Sigmoid colon (tissue), 7 donors: ENCODE data around the gene SLC4A1AP. TPM values are rescaled to one million over a fixed set of nuclear protein-coding genes. Genes with fewer than 3 reads are reported as not detected.

ENCODE experiments used
- DNase-seq: peaks from one replicate; pipeline ENCODE4 v3.0.0-alpha.2; 2019
- H3K27ac ChIP-seq, 4 donors: fragments of 200-600 bp; sonication (generic); one replicate each; pipeline ENCODE4 v1.5.1; 2016 to 2019; ENCODE audit warnings: mild to moderate bottlenecking in 1 of 4
- H3K27me3 ChIP-seq, 3 donors: fragments of 200-600 bp; sonication (generic); one replicate each; pipeline ENCODE4 v1.5.1; 2019; ENCODE audit warnings: mild to moderate bottlenecking in 1 of 3
- H3K36me3 ChIP-seq, 4 donors: fragments of 200-600 bp; sonication (generic); one replicate each; pipeline ENCODE4 v1.5.1; 2016 to 2019
- H3K4me1 ChIP-seq, 4 donors: fragments of 200-600 bp; sonication (generic); one replicate each; pipeline ENCODE4 v1.5.1; 2017 to 2019
- H3K4me3 ChIP-seq, 4 donors: fragments of 200-600 bp; sonication (generic); one replicate each; pipeline ENCODE4 v1.5.1; 2017 to 2019; ENCODE audit warnings: mild to moderate bottlenecking in 2 of 4, moderate library complexity in 1 of 4
- H3K9me3 ChIP-seq, 4 donors: fragments of 200-600 bp in 3 of 4; sonication (generic) in 3 of 4; one replicate each; pipeline versions ENCODE4 v1.5.1 to v1.6.1; 2013 to 2019
- CTCF ChIP-seq, 4 experiments: fragments of 450-650 bp in 3 of 4; fragments of 200-600 bp in 1 of 4; IDR thresholded peaks; one replicate each; pipeline ENCODE4 v1.5.1; 2016 to 2019; ENCODE audit warnings: antibody characterized with exemption in 4 of 4, mild to moderate bottlenecking in 3 of 4, moderate library complexity in 2 of 4
- EP300 ChIP-seq, 4 donors: sonication (generic); formaldehyde crosslinking; IDR thresholded peaks; one replicate each; pipeline ENCODE4 v1.6.1; 2017; ENCODE audit warnings: antibody characterized with exemption in 4 of 4
- POLR2A ChIP-seq, 2 donors: fragments of 450-650 bp; IDR thresholded peaks; one replicate each; pipeline ENCODE4 v1.6.1; 2016; ENCODE audit warnings: antibody characterized with exemption in 2 of 2, mild to moderate bottlenecking in 2 of 2, moderate library complexity in 2 of 2
- POLR2AphosphoS5 ChIP-seq, 4 donors: sonication (generic); formaldehyde crosslinking; IDR thresholded peaks; one replicate each; pipeline ENCODE4 v1.6.1; 2017; ENCODE audit warnings: antibody characterized with exemption in 4 of 4
- WGBS, 2 donors: extraction: QIAGEN DNeasy Blood & Tissue Kit; methylation state at CpG; one replicate each; pipeline ENCODE4 v1.1.7; 2013; 5-methylcytosine and 5-hydroxymethylcytosine counted together
- intact Hi-C: fragments of 100-400 bp; cut with DNase I; formaldehyde crosslinking; loops from one replicate; pipeline ENCODE4 v1.15.1; 2023
- polyA plus RNA-seq, 3 donors: library from polyadenylated mRNA; stranded (reverse); fragments of 200-250 nt; gene quantifications; one replicate each; pipeline ENCODE4 v1.2.3, GENCODE V29; 2013
- total RNA-seq, 4 donors: library from RNA; depleted of rRNA; stranded (reverse); fragments of >200 nt; gene quantifications; one replicate each; pipeline ENCODE4 v1.1.0, GENCODE V29; 2016
- donor health status: healthy with polysubstance abuse.
- donor health status: Bipolar disorder and iron deficiency.
- donor health status: healthy.

The SLC4A1AP gene
- total and polyA plus RNA-seq, 7 donors: 10.2 to 21.4 (median 16.0) TPM

GRCh38 chr2:27736031-27736889 lies 72.6 kb downstream of the SLC4A1AP start:
- H3K27ac ChIP-seq: peak overlapping the region; percentile 77 to 85 (median 78)
- 92 to 94% methylated on average over 10 of the region's 10 CpGs for WGBS, 2 donors
- H3K4me1 ChIP-seq: peaks cover 0 to 14% (median 11%) of the 10 kb centered on the region in 4 donors
- H3K9me3 ChIP-seq: no peaks in the 10 kb centered on the region
- DNase-seq: no peak
- no peaks in the 10 kb centered on the region for H3K36me3 ChIP-seq
- no peaks in the 10 kb centered on the region for H3K27me3 ChIP-seq
- TF ChIP-seq POLR2AphosphoS5 (IDR thresholded peaks at IDR 0.05): no peak
- no peak for TF ChIP-seq EP300 (IDR thresholded peaks at IDR 0.05)
- no peak for TF ChIP-seq CTCF (IDR thresholded peaks at IDR 0.05)
- TF ChIP-seq POLR2A (IDR thresholded peaks at IDR 0.05): no peak
- intact Hi-C loops: no loop called here
- H3K4me3 ChIP-seq: peak overlapping the region in 3 of 4 donors; percentile 51 to 59 (median 55)

GRCh38 chr2:27736890-27737204 lies 73.2 kb downstream of the SLC4A1AP start:
- WGBS, 2 donors: 95 to 97% methylated on average over 6 of the region's 6 CpGs
- no peak for DNase-seq
- Histone ChIP-seq H3K27ac (peak overlapping the region; percentile 16 to 85 (median 78)), H3K9me3 (no peaks in the 10 kb centered on the region), H3K36me3 (no peaks in the 10 kb centered on the region), H3K4me1 (peaks cover 0 to 14% (median 11%) of the 10 kb centered on the region in 4 donors), H3K27me3 (no peaks in the 10 kb centered on the region), H3K4me3 (no peak overlapping the region)
- intact Hi-C loops: no loop called here
- TF ChIP-seq POLR2AphosphoS5 (IDR thresholded peaks at IDR 0.05) (no peak), EP300 (IDR thresholded peaks at IDR 0.05) (no peak), CTCF (IDR thresholded peaks at IDR 0.05) (no peak), POLR2A (IDR thresholded peaks at IDR 0.05) (no peak)

DNA sequence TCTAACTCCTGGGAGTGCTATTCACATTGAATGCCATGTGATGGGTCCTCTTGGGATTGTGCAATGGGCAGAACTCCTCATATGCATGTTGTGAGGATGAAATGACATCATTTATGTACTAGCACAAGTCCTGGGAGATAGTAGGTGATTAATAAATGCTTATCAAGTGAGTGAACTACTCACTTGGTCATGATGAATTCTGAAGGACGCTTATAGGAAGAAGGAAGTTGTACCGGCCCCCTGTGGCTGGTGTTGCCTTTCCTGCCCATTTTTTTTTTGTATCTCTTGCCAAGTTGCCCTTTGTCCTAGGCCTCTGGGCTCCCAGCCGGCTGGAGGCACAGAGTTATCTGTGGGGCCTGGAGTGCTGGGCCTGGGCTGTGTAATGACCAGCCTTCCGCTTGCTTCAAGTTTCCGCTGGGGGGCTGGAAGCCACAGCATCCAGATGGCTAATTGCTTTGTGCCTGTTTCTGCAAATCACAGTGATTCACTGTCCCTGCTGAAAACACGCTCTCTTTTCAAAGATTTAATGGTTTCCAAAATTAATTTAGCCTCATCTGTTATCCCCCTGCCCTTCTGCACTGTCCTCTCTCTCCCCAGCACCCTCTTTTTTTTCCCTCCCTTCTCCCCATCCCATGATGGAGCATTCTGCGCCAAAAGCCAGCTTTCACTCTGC lies 74.1 kb downstream of the SLC4A1AP start:
- Histone ChIP-seq H3K4me3 (no peak overlapping the region), H3K27me3 (no peaks in the 10 kb centered on the region), H3K36me3 (no peaks in the 10 kb centered on the region), H3K9me3 (no peaks in the 10 kb centered on the region), H3K4me1 (peaks cover 0 to 14% (median 11%) of the 10 kb centered on the region in 4 donors), H3K27ac (peak overlapping the region in 3 of 4 donors; percentile 77 to 85 (median 79))
- intact Hi-C loops: no loop called here
- 52 to 67% methylated on average over 7 of the region's 7 CpGs for WGBS, 2 donors
- DNase-seq: no peak
- TF ChIP-seq POLR2A (IDR thresholded peaks at IDR 0.05): no peak
- TF ChIP-seq EP300 (IDR thresholded peaks at IDR 0.05): no peak
- TF ChIP-seq POLR2AphosphoS5 (IDR thresholded peaks at IDR 0.05): no peak
- TF ChIP-seq CTCF (IDR thresholded peaks at IDR 0.05): no peak

GRCh38 chr2:27738349-27739057 lies 74.8 kb downstream of the SLC4A1AP start:
- no peak for DNase-seq
- WGBS, 2 donors: 85 to 92% methylated on average over 13 of the region's 13 CpGs
- H3K9me3 ChIP-seq: no peaks in the 10 kb centered on the region
- TF ChIP-seq POLR2AphosphoS5 (IDR thresholded peaks at IDR 0.05) (no peak), EP300 (IDR thresholded peaks at IDR 0.05) (no peak), POLR2A (IDR thresholded peaks at IDR 0.05) (no peak), CTCF (IDR thresholded peaks at IDR 0.05) (no peak)
- H3K36me3 ChIP-seq: no peaks in the 10 kb centered on the region
- H3K4me3 ChIP-seq: no peak overlapping the region
- intact Hi-C loops: no loop called here
- H3K27ac ChIP-seq: peak overlapping the region in 2 of 4 donors; percentile 50 to 85
- H3K4me1 ChIP-seq: peaks cover 0 to 14% (median 11%) of the 10 kb centered on the region in 4 donors
- no peaks in the 10 kb centered on the region for H3K27me3 ChIP-seq
